Fibroblast of skin of scalp (primary cell): ENCODE results near the gene CEP295NL.
"Not testable (repeated sequence)": the region's sequence is repeated elsewhere in the genome, so short reads cannot be mapped to it uniquely, and the experiment has no call there.

ENCODE experiments used
- DNase-seq: peaks from one replicate; pipeline ENCODE4 v3.0.0-alpha.2; 2013

Gene CEP295NL

GRCh38 chr17:78925662-78926555, 22.9 kb upstream of the CEP295NL start:
- peak; percentile 73 for DNase-seq

GRCh38 chr17:78925234-78925633, 22.2 kb upstream of the CEP295NL start, which contains the start of gene TIMP2:
Gene TIMP2 (minus strand): TSS chr17:78925387. CDS start chr17:78925088, 299 bp downstream.
- peak; percentile 91 for DNase-seq

DNA sequence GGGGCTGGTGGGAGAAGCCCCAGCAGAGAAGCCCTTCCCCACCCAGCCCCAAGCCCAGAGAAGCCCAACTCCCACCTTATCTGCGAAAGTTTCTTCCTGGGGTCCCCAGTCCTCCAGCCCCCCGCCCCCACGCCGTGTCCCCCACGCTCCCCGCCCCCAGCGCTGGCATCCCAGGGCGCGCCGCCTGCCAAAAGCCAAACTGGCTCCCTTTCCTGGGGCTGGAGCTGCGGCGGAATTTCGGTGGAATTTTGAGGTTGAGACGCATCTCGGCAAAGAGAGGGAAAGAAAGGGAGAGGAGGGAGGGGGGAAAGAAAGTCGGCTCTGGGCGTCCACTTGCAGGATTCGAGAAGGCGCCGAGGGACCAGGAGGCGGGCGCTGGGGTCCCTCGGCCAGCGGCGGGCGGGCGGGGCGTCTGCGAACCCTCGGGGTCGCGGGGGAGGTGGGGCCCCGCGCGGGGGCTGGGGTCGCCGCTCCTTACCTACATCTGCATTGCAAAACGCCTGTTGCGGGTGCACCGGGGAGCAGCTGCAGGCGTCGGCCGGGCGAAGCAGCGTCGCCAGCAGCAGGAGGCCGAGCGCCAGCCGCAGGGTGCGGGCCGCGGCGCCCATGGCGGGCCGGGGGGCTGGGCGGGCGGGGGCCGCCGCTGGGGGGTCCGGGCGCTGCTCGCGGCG, 21.6 kb upstream of the CEP295NL start:
- DNase-seq, result peak; percentile 57

DNA sequence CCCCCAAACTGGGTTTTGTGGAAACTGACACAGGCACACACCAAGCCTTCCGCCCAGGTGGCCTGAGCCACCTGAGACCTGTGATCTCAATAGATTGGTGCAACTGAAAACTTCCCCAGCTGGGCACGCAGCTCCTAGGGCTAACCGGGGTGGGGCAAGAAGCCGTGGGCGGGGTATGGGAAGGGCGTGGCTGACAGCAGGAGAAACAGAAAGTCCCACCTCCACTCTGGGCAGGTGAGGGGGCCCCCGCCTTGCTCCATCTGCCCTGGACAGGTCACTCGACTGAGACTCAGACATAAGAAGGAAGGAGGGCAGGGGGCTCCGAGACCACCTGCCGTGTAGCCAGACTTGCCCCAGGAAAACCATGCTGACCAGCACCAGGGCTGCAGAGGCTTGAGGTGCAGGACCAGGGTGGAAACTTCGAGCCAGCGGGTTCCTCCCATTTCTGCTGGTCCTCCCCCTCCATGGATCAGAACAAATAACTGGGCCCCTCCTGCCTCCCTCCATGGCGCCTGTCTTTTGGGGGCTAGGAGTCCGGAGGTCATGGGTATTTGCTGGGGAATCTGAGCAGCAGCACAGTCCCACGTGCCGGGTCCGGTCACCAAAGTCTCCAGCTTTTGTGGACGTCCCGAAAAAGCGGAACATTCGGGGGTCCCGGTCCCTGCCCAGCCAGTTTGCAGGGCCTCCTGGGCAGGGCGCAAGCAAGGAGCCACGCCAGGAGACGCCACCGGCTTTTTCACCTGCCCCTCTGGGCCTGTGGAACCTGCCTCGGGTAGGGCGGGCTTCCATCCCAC, 20.9 kb upstream of the CEP295NL start:
- no peak for DNase-seq

GRCh38 chr17:78922816-78923498, 20.0 kb upstream of the CEP295NL start:
- DNase-seq, result no peak

- DNase-seq, result no peak
Measured at GRCh38 chr17:78921437-78921971, 18.5 kb upstream of the CEP295NL start.

GRCh38 chr17:78920528-78920927, 17.5 kb upstream of the CEP295NL start:
- no peak for DNase-seq

DNA sequence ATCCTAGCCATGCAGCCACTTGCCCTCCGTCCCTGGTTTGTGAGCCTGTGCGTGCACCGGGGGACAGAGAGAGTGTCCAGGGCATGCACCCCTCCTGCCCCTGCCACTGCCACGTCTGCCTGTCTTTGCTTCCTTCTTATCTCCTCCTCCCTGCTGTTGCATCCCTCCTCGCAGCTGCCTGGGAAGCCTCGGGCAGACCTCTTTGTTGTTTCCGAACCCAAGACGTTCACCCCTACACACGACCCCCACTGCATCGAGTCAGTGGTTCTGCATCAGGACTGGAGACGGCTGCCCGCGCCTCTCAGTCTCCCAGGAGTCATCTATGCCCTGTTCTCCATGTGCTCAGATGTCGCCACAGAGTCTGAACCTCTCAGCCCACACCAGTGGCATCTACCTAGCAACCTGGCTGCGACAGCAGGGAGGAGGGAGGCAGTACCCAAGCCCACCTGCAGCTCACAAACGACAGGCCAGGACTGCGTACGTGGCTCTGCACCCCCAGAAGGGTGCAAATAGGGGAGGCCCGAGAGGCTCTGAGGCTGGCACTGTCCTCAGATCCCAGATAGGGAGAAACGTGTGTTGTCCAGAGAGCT, 17.0 kb upstream of the CEP295NL start:
- no peak for DNase-seq

GRCh38 chr17:78918979-78919378, 16.0 kb upstream of the CEP295NL start:
- DNase-seq, result no peak

DNA sequence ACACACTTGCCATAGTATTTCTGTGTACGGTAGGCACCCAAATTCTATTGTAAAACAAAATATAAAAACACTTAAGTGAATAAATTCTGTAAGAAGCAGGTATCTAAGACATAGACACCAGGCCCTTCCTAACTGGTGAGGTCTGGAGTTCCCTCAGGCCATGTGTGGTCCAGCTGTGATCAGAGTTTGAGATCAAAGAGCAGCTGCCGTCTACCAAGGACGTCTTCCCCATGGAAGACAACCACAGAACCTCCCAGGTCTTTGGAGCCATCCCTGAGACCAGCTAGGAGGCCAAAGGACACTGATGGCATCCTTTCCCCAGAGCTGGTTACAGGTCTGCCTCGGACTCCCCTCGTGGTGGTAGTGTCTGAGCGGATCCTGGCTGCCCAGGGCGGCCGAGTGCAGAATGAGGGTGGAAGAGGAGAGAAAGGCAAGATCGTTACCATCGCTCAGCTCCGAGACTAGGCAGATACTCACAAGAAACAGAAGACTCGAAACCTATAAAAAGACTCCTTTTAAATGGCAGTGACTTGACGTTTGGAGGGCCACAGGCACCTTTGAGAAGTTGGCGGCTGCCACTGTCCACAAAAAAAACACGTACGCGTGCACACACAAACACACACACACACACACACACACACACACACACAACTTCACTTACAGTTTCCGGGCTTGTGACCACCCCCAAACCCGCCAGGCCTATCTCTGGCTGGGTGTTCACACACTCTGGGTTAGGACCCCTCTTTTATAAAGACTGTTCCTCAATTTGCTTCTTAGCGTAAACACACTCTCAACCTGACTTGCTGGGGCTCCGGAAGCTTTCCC, 14.7 kb upstream of the CEP295NL start:
- DNase-seq, result no peak

GRCh38 chr17:78915872-78916632, 13.1 kb upstream of the CEP295NL start:
- peak; percentile 41 for DNase-seq

- no peak for DNase-seq
Measured at GRCh38 chr17:78913115-78913514, 10.1 kb upstream of the CEP295NL start.

DNA sequence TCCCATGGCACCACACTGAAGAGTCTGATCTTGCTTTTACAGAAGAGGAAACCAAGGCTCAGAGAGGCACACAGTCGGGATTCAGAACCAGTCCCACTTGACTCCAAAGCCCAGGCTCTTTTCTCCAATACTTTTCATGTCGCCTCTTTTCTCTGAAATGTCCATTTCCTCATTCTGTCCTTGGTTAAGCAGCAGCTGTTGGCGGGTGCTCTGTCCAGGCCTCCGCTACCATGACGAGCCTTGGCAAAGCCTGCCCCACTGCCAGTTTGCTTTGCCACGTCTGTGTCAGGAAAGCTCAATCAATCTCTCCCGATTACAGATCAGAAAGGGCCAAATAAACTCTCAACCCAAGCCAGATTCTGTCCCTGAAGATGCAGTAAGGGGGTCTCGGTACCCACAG, 9.1 kb upstream of the CEP295NL start:
- no peak for DNase-seq

GRCh38 chr17:78911543-78911942, 8.5 kb upstream of the CEP295NL start:
- not testable (repeated sequence) for DNase-seq

- no peak for DNase-seq
Measured at GRCh38 chr17:78910497-78911284, 7.7 kb upstream of the CEP295NL start.

GRCh38 chr17:78908426-78908825, 5.4 kb upstream of the CEP295NL start:
- DNase-seq, result no peak

DNA sequence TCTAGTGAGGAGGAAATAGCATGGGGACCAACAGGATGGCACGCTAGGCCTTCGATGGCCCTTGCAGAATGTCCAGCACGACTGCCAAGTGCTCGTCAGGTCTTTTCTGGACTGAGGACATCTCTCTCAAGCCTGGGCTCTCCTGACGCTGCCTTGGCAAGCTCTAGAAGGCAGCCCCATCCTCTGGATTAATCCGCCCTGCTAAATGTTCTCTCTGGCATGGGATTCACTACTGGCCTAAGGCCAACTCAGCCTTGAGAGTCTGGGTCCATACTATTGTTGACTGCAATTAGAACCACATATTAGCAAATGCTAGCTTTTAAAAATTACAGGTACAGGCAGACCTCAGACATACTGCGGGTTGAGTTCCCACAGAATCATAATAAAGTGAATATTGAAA, 2.5 kb upstream of the CEP295NL start:
- DNase-seq, result no peak

- peak; percentile 38 for DNase-seq
Measured at GRCh38 chr17:78905116-78905515, 2.1 kb upstream of the CEP295NL start.

- DNase-seq, result no peak
Measured at GRCh38 chr17:78904371-78904770, 1.4 kb upstream of the CEP295NL start.
